Spleen (tissue), 11 donors: ENCODE results near the gene GNAS-AS1. TPM values are rescaled to one million over a fixed set of nuclear protein-coding genes. Genes with fewer than 3 reads are reported as not detected.

Experiments used
- DNase-seq: peaks from one replicate; pipeline ENCODE4 v3.0.0-alpha.2; 2020
- H3K27ac ChIP-seq, 8 donors: fragments of 200-600 bp; sonication (generic) in 7 of 8; 1 replicate in 4 of 8; 2 replicates in 4 of 8; pipeline versions ENCODE4 v1.5.0 to v1.8.0; 2016 to 2021; ENCODE audit warnings: inconsistent platforms in 4 of 8, mild to moderate bottlenecking in 4 of 8, moderate library complexity in 1 of 8
- H3K27me3 ChIP-seq, 7 donors: fragments of 200-600 bp; sonication (generic) in 6 of 7; replicated peaks in 1 of 7; 1 replicate in 4 of 7; 2 replicates in 3 of 7; pipeline versions ENCODE4 v1.5.0 to v1.8.0; 2016 to 2021; ENCODE audit warnings: inconsistent platforms in 3 of 7, mild to moderate bottlenecking in 1 of 7
- H3K36me3 ChIP-seq, 6 donors: fragments of 200-600 bp; sonication (generic) in 5 of 6; 1 replicate in 4 of 6; 2 replicates in 2 of 6; pipeline versions ENCODE4 v1.5.0 to v1.8.0; 2016 to 2021; ENCODE audit warnings: inconsistent platforms in 2 of 6
- H3K4me1 ChIP-seq, 6 donors: fragments of 200-600 bp; sonication (generic) in 5 of 6; 1 replicate in 3 of 6; 2 replicates in 3 of 6; pipeline versions ENCODE4 v1.5.0 to v1.8.0; 2016 to 2021; ENCODE audit warnings: inconsistent platforms in 3 of 6
- H3K4me3 ChIP-seq, 8 donors: fragments of 200-600 bp; sonication (generic) in 7 of 8; 1 replicate in 4 of 8; 2 replicates in 4 of 8; pipeline versions ENCODE4 v1.5.0 to v1.8.0; 2016 to 2021; ENCODE audit warnings: inconsistent platforms in 4 of 8, mild to moderate bottlenecking in 4 of 8, moderate library complexity in 2 of 8
- H3K9me3 ChIP-seq, 8 donors: fragments of 200-600 bp; sonication (generic) in 7 of 8; 1 replicate in 4 of 8; 2 replicates in 4 of 8; pipeline versions ENCODE4 v1.5.0 to v1.8.0; 2016 to 2021; ENCODE audit warnings: inconsistent platforms in 4 of 8
- POLR2A ChIP-seq, 3 donors: fragments of 450-650 bp; IDR thresholded peaks; one replicate each; pipeline ENCODE4 v1.5.1; 2017; ENCODE audit warnings: antibody characterized with exemption in 3 of 3, mild to moderate bottlenecking in 1 of 3
- POLR2AphosphoS5 ChIP-seq, 3 donors: sonication (generic); formaldehyde crosslinking; IDR thresholded peaks; one replicate each; pipeline ENCODE4 v1.5.1; 2017; ENCODE audit warnings: antibody characterized with exemption in 3 of 3
- WGBS, 5 donors: extraction: QIAGEN DNeasy Blood & Tissue Kit in 3 of 5; methylation state at CpG; one replicate each; pipeline versions ENCODE4 v1.1.5 to v1.1.7; 2013 to 2018; 5-methylcytosine and 5-hydroxymethylcytosine counted together
- intact Hi-C: fragments of 100-400 bp; cut with DNase I; formaldehyde crosslinking; loops from one replicate; pipeline ENCODE4 v1.15.0; 2023; ENCODE audit warnings: low total_unique reads
- polyA plus RNA-seq, 3 donors: library from polyadenylated mRNA; stranded (reverse); fragments of 200-250 nt; gene quantifications; one replicate each; pipeline ENCODE4 v1.2.1, GENCODE V29; 2013
- total RNA-seq, 7 donors: library from RNA; depleted of rRNA in 3 of 7; stranded (reverse); fragments of >200 nt in 3 of 7; fragmentation: NEBNext Ultra II Directional in 4 of 7; extraction: Animal tissue kit (Norgen Biotek cat#: 25700) in 4 of 7; gene quantifications; one replicate each; pipeline versions ENCODE4 v1.1.0 to v1.2.1, GENCODE V29; 2016 to 2021
- TF ChIP-seq, protein P1 (sequence below), 11 experiments: fragments of 200-600 bp in 7 of 11; fragments of 450-650 bp in 4 of 11; sonication (generic) in 4 of 11; IDR thresholded peaks in 8 of 11; conservative IDR thresholded peaks in 3 of 11; 1 replicate in 7 of 11; 2 replicates in 4 of 11; pipeline versions ENCODE4 v1.4.0 to v1.8.0; 2016 to 2021; ENCODE audit warnings: antibody characterized with exemption in 11 of 11, inconsistent platforms in 4 of 11, mild to moderate bottlenecking in 1 of 11
- donor health status: healthy with polysubstance abuse.
- donor health status: DM: no; HTN: no; CAD: no; lungs with moderate emphysema.
- donor health status: DM: no; HTN: no; CAD: no.
- donor health status: Bipolar disorder and iron deficiency.
- donor health status: healthy.
- donor health status: DM: no; HTN: no; CAD: no.
- donor health status: DM: yes; HTN: yes; CAD: no.

Gene GNAS-AS1
- total and polyA plus RNA-seq, 10 donors, result 0.18 to 1.1 (median 0.45) TPM; not detected in 2

DNA sequence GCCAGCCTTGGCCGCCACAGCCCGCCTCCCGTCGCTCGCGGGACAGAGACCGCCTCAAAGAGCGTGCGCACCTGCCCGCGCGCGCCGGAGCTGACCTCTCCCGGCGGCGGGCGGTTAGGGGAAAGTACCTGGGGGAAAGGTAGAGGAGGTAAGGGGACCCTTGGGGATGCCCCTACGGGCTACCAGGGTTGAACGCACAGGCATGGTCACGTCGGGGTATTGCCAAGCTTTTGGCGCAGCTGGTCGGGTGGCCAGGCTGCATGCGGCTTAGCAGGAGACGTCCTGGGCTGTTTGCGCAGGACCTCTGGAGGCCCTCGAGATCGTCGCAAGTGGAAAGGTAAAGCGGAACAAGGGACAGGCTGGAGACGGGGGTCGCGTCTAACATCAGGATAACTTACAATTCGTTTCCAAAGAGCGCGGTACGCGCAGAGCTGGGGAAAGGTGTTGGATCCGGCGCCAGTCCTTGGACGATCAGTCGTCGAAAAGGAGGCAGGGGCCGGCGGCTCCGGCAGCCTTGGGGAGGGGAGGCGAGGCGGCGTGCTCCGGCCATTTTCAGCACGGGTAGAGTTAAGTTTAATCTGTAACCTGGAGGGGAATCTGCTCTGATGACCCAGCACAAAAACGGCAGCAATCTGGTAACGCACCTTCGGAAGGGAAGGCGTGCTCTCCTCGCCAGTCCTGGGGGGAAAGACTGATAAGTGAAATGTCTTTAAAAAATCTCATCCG lies 9.0 kb downstream of the GNAS-AS1 start:
- DNase-seq, result no peak

DNA sequence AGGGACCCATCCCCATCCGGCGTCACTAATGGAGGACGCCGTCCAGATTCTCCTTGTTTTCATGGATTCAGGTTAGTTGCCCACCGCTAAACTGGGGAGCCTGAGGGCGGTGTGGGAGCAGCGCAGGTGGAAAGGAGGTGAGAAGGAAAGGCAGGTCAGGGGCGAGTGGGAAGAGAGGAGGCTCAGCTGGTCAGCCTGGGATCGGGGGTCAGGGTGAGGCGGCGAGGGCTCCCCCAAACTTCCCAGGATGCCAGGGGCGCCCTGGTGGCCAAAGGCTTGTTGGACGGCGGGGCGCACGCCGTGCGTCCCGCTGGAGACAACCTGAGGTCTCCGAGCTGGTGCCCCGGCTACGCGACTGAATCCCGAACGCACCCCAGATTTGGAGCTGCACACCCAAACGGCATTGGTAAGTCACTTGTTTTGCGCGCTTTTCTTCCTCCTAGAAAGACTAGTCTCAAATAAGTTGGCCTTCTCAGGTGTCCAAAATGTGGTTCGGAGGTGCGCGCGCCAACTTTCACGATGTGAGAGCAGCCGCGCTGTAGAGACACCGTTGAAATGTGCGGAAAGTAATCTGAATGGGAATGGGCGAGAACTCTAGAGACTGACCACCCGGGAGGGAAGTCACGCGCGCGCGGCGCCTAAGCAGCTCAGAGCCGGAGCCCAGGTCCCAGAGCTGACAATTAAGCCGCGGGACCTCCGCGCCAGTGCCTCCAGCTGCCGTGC lies 9.7 kb downstream of the GNAS-AS1 start:
- intact Hi-C loops, result no loop called here
- TF ChIP-seq, protein P1, sequence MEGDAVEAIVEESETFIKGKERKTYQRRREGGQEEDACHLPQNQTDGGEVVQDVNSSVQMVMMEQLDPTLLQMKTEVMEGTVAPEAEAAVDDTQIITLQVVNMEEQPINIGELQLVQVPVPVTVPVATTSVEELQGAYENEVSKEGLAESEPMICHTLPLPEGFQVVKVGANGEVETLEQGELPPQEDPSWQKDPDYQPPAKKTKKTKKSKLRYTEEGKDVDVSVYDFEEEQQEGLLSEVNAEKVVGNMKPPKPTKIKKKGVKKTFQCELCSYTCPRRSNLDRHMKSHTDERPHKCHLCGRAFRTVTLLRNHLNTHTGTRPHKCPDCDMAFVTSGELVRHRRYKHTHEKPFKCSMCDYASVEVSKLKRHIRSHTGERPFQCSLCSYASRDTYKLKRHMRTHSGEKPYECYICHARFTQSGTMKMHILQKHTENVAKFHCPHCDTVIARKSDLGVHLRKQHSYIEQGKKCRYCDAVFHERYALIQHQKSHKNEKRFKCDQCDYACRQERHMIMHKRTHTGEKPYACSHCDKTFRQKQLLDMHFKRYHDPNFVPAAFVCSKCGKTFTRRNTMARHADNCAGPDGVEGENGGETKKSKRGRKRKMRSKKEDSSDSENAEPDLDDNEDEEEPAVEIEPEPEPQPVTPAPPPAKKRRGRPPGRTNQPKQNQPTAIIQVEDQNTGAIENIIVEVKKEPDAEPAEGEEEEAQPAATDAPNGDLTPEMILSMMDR (IDR thresholded peaks at IDR 0.05 in 8 of 11, conservative IDR thresholded peaks at IDR 0.05 in 3 of 11), result no peak
- TF ChIP-seq POLR2AphosphoS5 (IDR thresholded peaks at IDR 0.05) (no peak), POLR2A (IDR thresholded peaks at IDR 0.05) (no peak)
- Histone ChIP-seq H3K27ac (no peak overlapping the region), H3K27me3 (peaks cover 2 to 90% (median 35%) of the 10 kb centered on the region in 7 donors), H3K4me3 (no peak overlapping the region), H3K9me3 (no peaks in the 10 kb centered on the region), H3K4me1 (peaks cover 0 to 14% (median 10%) of the 10 kb centered on the region in 6 donors), H3K36me3 (no peaks in the 10 kb centered on the region)
- no peak for DNase-seq
- whole genome bisulfite sequencing, 5 donors, result 52 to 72% (median 60%) methylated on average over 45 to 51 of the region's 51 CpGs

More for the DNA sequence above, 9.0 kb downstream of the GNAS-AS1 start:
- peaks cover 0 to 14% (median 10%) of the 10 kb centered on the region in 6 donors for H3K4me1 ChIP-seq
- H3K4me3 ChIP-seq, result no peak overlapping the region
- H3K27ac ChIP-seq, result no peak overlapping the region
- H3K36me3 ChIP-seq, result no peaks in the 10 kb centered on the region
- TF ChIP-seq, protein P1 (IDR thresholded peaks at IDR 0.05 in 8 of 11, conservative IDR thresholded peaks at IDR 0.05 in 3 of 11), result no peak
- TF ChIP-seq POLR2AphosphoS5 (IDR thresholded peaks at IDR 0.05) (no peak), POLR2A (IDR thresholded peaks at IDR 0.05) (no peak)
- no peaks in the 10 kb centered on the region for H3K9me3 ChIP-seq
- intact Hi-C loops, result no loop called here
- 50 to 76% (median 57%) methylated on average over 57 to 58 of the region's 58 CpGs for WGBS, 5 donors
- H3K27me3 ChIP-seq, result peaks cover 2 to 96% (median 35%) of the 10 kb centered on the region in 7 donors

DNA sequence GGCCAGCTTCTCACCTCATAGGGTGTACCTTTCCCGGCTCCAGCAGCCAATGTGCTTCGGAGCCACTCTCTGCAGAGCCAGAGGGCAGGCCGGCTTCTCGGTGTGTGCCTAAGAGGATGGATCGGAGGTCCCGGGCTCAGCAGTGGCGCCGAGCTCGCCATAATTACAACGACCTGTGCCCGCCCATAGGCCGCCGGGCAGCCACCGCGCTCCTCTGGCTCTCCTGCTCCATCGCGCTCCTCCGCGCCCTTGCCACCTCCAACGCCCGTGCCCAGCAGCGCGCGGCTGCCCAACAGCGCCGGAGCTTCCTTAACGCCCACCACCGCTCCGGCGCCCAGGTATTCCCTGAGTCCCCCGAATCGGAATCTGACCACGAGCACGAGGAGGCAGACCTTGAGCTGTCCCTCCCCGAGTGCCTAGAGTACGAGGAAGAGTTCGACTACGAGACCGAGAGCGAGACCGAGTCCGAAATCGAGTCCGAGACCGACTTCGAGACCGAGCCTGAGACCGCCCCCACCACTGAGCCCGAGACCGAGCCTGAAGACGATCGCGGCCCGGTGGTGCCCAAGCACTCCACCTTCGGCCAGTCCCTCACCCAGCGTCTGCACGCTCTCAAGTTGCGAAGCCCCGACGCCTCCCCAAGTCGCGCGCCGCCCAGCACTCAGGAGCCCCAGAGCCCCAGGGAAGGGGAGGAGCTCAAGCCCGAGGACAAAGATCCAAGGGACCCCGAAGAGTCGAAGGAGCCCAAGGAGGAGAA lies 10.5 kb downstream of the GNAS-AS1 start:
- H3K27me3 ChIP-seq, result peaks cover 2 to 87% (median 35%) of the 10 kb centered on the region in 7 donors
- no peaks in the 10 kb centered on the region for H3K9me3 ChIP-seq
- DNase-seq, result no peak
- 48 to 82% (median 57%) methylated on average over 60 to 67 of the region's 67 CpGs for WGBS, 5 donors
- TF ChIP-seq POLR2A (IDR thresholded peaks at IDR 0.05), result no peak
- TF ChIP-seq, protein P1 (IDR thresholded peaks at IDR 0.05 in 8 of 11, conservative IDR thresholded peaks at IDR 0.05 in 3 of 11), result no peak
- no peak for TF ChIP-seq POLR2AphosphoS5 (IDR thresholded peaks at IDR 0.05)
- peaks cover 0 to 14% (median 10%) of the 10 kb centered on the region in 6 donors for H3K4me1 ChIP-seq
- H3K4me3 ChIP-seq, result peak overlapping the region in 1 of 8 donors; percentile 47
- H3K27ac ChIP-seq, result no peak overlapping the region
- no peaks in the 10 kb centered on the region for H3K36me3 ChIP-seq
- intact Hi-C loops, result no loop called here
